Mesodermal cell (in vitro differentiated cells): ENCODE results near the gene DISP3.

Source experiments
- H3K27ac ChIP-seq: 2 replicates; pipeline ENCODE4 v1.7.0; 2013; ENCODE audit warnings: mild to moderate bottlenecking, low read depth, low read length, moderate library complexity; ENCODE audit not compliant: severe bottlenecking
- H3K36me3 ChIP-seq: 2 replicates; pipeline ENCODE4 v1.7.1; 2013; ENCODE audit warnings: mild to moderate bottlenecking, low read length, moderate library complexity; ENCODE audit not compliant: control insufficient read depth, insufficient read depth
- H3K4me1 ChIP-seq: one replicate; pipeline ENCODE4 v1.7.1; 2013; ENCODE audit warnings: mild to moderate bottlenecking, low read length; ENCODE audit not compliant: insufficient read depth, control insufficient read depth, poor library complexity, severe bottlenecking
- H3K4me3 ChIP-seq: 2 replicates; pipeline ENCODE4 v1.7.0; 2013; ENCODE audit warnings: low read length, control low read depth, mild to moderate bottlenecking; ENCODE audit not compliant: insufficient read depth, poor library complexity, severe bottlenecking; ENCODE audit errors: extremely low read depth
- H3K9me3 ChIP-seq: 2 replicates; pipeline ENCODE4 v1.7.1; 2013; ENCODE audit warnings: mild to moderate bottlenecking, low read length, moderate library complexity; ENCODE audit not compliant: control insufficient read depth
- WGBS, 2 experiments: methylation state at CpG; one replicate each; pipeline ENCODE4 v1.1.5; 2013; ENCODE audit warnings: missing lambda C conversion rate in 2 of 2; ENCODE audit not compliant: insufficient coverage in 2 of 2; 5-methylcytosine and 5-hydroxymethylcytosine counted together

Gene DISP3

DNA sequence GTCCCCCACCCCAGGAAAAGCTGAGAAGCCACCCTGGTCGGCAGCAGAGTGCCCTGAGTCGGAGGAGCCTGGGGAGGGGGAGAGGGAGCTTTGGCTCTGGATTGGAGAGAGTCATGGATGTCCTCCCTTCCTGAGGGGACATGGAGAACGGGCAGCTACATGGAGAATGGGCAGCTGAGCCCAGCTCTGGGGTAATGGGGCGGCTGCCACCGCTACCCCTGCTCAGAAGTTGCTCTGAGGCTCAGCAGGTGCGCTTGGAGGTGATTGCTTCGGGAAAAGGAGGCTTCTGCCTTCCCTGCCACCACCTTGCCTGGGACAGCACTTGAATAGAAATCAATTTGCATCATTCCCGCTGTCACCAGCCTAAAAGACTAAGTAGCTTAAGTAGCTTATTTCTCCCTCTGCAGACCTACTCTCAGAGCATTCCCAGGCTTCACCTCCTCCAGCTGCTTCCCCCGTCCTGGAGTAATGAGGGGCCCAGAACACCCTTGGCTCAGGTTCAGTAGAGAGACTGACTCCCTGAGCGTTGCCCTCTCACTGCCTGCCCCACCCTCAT is 8.3 kb downstream of the DISP3 start:
- WGBS, 2 experiments: 58 to 62% methylated on average over 6 to 9 of the region's 10 CpGs
- Histone ChIP-seq H3K4me1 (no peaks in the 10 kb centered on the region), H3K9me3 (no peaks in the 10 kb centered on the region), H3K27ac (no peak overlapping the region), H3K4me3 (no peak overlapping the region), H3K36me3 (no peaks in the 10 kb centered on the region)

- WGBS, 2 experiments: 86 to 90% methylated on average over 2 to 6 of the region's 9 CpGs
- H3K36me3 ChIP-seq: no peaks in the 10 kb centered on the region
- H3K9me3 ChIP-seq: no peaks in the 10 kb centered on the region
- no peak overlapping the region for H3K4me3 ChIP-seq
- no peak overlapping the region for H3K27ac ChIP-seq
- H3K4me1 ChIP-seq: no peaks in the 10 kb centered on the region
Measured at GRCh38 chr1:11488201-11488770, 9.3 kb downstream of the DISP3 start.

DNA sequence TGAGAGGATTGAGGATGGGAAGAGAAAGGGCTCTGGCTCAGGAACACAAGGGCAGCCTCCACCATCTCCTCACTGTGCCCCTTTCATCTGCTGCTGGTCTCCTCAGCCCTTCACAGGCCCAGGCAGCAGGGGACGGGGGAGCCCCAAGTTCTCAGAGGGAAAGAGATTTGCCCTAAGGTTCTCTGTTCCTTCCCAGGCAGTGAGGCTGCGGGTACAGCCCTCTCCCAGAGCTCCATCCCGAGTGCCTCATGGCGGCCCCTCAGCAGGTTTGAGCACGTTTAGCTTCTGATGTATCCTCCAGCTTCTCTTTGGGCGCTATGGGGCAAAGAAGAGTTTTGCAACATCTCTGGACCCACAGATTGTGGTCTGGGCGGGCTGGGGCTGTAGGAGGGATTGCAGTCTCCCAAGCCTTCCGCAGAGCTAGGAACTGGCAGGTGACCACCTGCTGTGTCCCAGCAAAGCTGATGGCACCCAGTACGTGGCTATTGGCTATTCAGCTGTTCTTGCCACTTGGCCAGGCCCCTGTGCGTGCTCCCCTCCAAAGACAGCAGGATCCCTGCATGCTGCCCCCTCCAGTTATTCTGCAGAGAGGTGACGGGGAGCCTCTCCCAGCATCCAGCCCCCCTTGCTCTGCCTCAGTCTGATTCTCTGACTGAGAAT is 10.1 kb downstream of the DISP3 start:
- Histone ChIP-seq H3K36me3 (no peaks in the 10 kb centered on the region), H3K4me1 (no peaks in the 10 kb centered on the region), H3K9me3 (no peaks in the 10 kb centered on the region), H3K27ac (no peak overlapping the region), H3K4me3 (no peak overlapping the region)
- WGBS, 2 experiments: 69 to 77% methylated on average over 9 to 11 of the region's 11 CpGs

GRCh38 chr1:11492235-11492634 is 13.3 kb downstream of the DISP3 start:
- H3K9me3 ChIP-seq: no peaks in the 10 kb centered on the region
- H3K36me3 ChIP-seq: no peaks in the 10 kb centered on the region
- no peak overlapping the region for H3K27ac ChIP-seq
- H3K4me3 ChIP-seq: no peak overlapping the region
- no peaks in the 10 kb centered on the region for H3K4me1 ChIP-seq
- 83 to 85% methylated on average over 4 to 5 of the region's 7 CpGs for WGBS, 2 experiments

DNA sequence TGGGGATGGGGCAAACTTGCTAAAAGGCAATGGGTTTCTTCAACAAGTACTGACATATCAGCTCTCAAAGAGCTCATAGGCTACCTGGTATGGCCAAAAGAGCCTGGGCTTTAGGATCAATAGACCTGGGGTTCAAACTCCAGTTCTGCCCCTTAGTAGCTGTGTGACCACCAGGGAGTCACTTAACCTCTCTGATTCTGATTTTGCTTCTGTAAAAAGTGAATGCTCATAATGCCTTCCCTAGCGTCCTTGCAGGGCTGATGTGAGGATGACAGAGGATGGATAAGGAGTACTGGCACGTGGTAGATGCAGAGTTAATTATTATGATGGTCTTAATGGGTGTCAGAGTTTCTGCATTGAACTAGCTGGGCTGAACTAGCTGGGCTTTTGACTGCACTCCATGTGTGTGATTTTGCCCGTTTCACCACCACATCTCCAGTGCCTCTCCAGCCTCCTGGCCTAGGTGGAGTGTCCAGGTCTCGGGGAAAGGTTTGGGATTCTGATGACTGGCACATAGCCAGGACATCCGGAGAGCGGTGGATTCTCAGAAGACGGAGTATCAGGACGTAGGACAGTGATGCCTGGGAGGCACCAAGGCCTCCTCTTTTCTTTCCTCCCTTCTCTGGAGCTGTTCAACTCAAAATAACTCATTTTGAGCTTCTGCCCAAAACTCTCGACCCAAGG is 15.2 kb downstream of the DISP3 start:
- Histone ChIP-seq H3K36me3 (no peaks in the 10 kb centered on the region), H3K4me1 (no peaks in the 10 kb centered on the region), H3K9me3 (no peaks in the 10 kb centered on the region), H3K4me3 (no peak overlapping the region), H3K27ac (no peak overlapping the region)
- WGBS, 2 experiments: 89 to 95% methylated on average over 9 of the region's 9 CpGs

DNA sequence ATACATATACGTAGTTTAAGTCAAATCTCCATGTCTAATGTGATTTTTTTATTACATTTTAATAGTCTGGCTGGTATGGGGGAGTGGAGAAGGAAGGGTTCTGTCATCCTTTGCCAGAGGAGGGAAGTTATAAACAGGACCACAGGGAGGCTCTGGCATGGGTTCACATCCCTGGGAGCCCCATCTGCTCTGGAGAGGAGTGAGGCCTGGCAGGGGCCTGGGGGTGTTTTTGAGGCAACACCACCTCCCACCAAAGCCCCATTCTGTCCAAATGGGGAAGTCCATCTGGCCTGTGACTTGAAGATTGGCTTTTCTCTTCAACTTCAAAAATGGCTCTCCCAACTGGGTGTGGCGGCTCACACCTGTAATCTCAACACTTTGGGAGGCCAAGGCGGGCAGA is 15.8 kb downstream of the DISP3 start:
- WGBS, 2 experiments: 88 to 100% methylated on average over 1 to 2 of the region's 3 CpGs
- Histone ChIP-seq H3K4me3 (no peak overlapping the region), H3K36me3 (no peaks in the 10 kb centered on the region)

DNA sequence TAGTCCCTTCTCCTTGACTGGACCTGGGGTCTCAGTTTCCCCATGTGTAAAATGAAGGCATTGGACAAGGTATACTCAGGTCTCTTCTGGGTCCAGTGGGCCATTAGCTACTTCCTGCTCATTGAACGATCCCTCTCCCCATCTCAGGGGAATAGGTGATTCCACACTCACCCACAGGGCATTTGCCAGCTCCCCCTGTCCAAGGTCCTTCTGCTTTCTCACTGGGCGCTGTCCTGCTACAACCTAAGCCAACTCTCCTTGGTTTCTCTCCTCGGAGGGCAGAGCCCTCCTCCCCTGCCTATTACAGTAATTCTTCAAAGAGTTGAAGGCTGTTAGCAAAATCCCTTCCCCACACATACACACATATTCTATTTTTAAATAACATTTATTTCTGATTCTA is 16.6 kb downstream of the DISP3 start:
- Histone ChIP-seq H3K4me3 (no peak overlapping the region), H3K27ac (no peak overlapping the region), H3K4me1 (peaks cover 4% of the 10 kb centered on the region), H3K9me3 (no peaks in the 10 kb centered on the region), H3K36me3 (no peaks in the 10 kb centered on the region)
- WGBS, 2 experiments: 83 to 90% methylated on average over 2 to 3 of the region's 3 CpGs

More for the DNA sequence above, 15.8 kb downstream of the DISP3 start:
- H3K27ac ChIP-seq: no peak overlapping the region
- peaks cover 4% of the 10 kb centered on the region for H3K4me1 ChIP-seq
- H3K9me3 ChIP-seq: no peaks in the 10 kb centered on the region

GRCh38 chr1:11496551-11497080 is 17.7 kb downstream of the DISP3 start:
- 71 to 91% methylated on average over 2 to 6 of the region's 8 CpGs for WGBS, 2 experiments
- H3K9me3 ChIP-seq: no peaks in the 10 kb centered on the region
- peaks cover 4% of the 10 kb centered on the region for H3K4me1 ChIP-seq
- H3K4me3 ChIP-seq: no peak overlapping the region
- H3K36me3 ChIP-seq: no peaks in the 10 kb centered on the region
- H3K27ac ChIP-seq: no peak overlapping the region

DNA sequence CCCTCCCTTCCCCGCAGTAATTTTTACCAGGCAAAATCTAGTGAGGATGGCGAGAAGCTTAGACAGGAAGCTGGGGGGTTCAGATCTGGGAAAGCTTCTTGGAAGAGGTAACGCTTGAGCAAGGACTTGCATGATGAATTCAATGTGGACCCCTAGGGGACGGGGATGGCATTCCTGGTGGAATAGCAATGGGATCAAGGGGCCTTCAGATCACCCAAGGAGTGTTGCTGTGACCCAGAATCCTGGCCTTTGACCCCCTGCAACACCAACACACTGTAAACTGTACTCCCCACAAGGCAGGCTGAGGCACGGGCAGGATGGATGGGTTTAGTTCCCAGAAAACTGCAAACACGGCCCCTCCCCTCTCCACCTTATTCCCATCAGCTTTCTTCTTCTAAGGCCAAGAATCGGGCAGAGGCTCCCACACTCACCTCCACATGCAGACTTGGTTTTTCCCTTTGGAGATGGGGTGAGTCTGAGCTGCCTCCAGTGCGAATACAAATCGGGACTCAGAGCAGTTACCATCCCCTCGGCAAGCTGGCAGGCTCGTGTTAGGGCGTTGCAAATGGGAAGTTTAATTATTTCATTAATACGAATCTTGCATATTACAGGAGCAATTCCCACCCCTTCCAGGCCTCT is 20.1 kb downstream of the DISP3 start:
- no peak overlapping the region for H3K27ac ChIP-seq
- peaks cover 4% of the 10 kb centered on the region for H3K9me3 ChIP-seq
- peaks cover 4% of the 10 kb centered on the region for H3K4me1 ChIP-seq
- no peak overlapping the region for H3K4me3 ChIP-seq
- 86 to 93% methylated on average over 3 to 4 of the region's 13 CpGs for WGBS, 2 experiments
- peaks cover 11% of the 10 kb centered on the region for H3K36me3 ChIP-seq

- peaks cover 11% of the 10 kb centered on the region for H3K36me3 ChIP-seq
- no peak overlapping the region for H3K27ac ChIP-seq
Measured at GRCh38 chr1:11499601-11500331, 20.8 kb downstream of the DISP3 start.

More at GRCh38 chr1:11499601-11500331, 20.8 kb downstream of the DISP3 start:
- Histone ChIP-seq H3K9me3 (peaks cover 11% of the 10 kb centered on the region), H3K4me1 (peaks cover 4% of the 10 kb centered on the region), H3K4me3 (no peak overlapping the region)
- 38 to 42% methylated on average over 13 of the region's 14 CpGs for whole genome bisulfite sequencing, 2 experiments
